ENCODE measurements around the gene NFATC2.

- TF ChIP-seq CTCF (conservative IDR thresholded peaks at IDR 0.05; ENCODE audit: low read depth, low read length) (no peak), MAZ (IDR thresholded peaks at IDR 0.05; ENCODE audit: borderline replicate concordance, low read depth, low read length) (no peak), NFE2L2 (IDR thresholded peaks at IDR 0.05; ENCODE audit: low read depth, low read length) (no peak), POLR2A (IDR thresholded peaks at IDR 0.05; ENCODE audit: low read depth, low read length) (no peak), CHD1 (IDR thresholded peaks at IDR 0.05; ENCODE audit: low read depth, low read length) (no peak), USF2 (IDR thresholded peaks at IDR 0.05; ENCODE audit: low read depth, low read length) (no peak), RAD21 (IDR thresholded peaks at IDR 0.05; ENCODE audit: low read length) (no peak), MXI1 (IDR thresholded peaks at IDR 0.05; ENCODE audit: borderline replicate concordance, low read depth, low read length) (no peak), ELK1 (IDR thresholded peaks at IDR 0.05; ENCODE audit: borderline replicate concordance, low read depth, low read length) (no peak), FOS (IDR thresholded peaks at IDR 0.05; ENCODE audit: low read depth, low read length) (no peak), BHLHE40 (IDR thresholded peaks at IDR 0.05; ENCODE audit: low read depth, low read length) (no peak), CEBPB (IDR thresholded peaks at IDR 0.05; ENCODE audit: low read depth, low read length) (no peak), SMC3 (IDR thresholded peaks at IDR 0.05; ENCODE audit: low read depth, low read length) (no peak)
Measured at GRCh38 chr20:51461306-51461705, 81.2 kb downstream of the NFATC2 start.

All from IMR-90 (cell line).